GM19452 (cell line): ENCODE results near the gene HS3ST4.

ENCODE experiments used
- ATAC-seq: cut with Tn5 transposase; IDR thresholded peaks from one replicate; pipeline ENCODE4 v1.9.1; 2021; ENCODE audit not compliant: unreplicated experiment

Gene HS3ST4

DNA sequence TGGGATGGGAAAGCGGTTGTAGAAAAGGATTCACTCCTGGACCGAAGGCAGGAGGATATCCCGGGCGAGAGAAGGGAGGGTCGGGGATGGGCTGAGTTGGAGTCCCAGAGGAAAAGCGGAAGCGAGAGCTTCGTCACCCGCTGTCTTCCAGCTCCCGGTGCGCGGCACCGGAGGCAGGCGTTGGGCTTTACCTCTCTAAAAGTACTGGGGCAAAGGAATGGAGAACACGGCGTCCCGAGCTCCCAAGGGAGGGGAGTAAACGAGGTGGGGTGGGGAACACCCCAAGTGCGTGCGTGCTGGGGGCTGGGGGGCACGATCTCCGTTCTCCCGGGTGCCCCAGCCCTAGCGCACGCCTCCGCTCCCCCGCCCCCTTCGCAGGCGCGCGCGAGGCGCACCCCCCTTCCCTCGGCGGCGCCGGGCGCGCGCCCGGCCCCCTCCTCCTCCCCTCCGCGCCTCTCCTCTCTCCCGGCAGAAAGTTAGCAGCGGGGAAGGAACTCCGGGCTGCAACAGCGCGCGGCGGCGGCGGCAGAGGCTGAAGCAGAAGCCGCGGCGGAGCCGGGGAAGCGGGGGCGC lies at the start of gene HS3ST4:
TSS of gene HS3ST4 (plus strand) at position 441 of the 573 bp plus-strand sequence.
- ATAC-seq: no peak

DNA sequence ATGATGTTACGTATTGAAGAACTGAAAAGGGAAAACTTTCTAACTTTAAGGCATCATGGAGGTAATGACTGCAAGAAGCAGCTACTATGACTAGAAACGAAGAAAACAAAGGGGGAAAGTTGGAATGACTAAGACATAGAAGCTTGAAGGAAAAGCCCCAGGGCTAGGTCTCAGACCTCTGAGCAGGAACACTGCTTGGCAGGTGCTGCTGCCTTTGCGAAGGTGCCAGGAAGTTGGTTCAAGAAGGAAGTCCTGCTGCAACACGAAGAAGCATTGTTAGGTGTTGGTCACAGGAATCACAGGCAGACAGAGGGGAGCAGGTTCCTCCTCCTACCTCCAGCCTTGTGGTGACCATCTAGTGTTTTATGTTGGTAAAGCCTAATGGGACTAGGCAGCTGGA lies 48.1 kb upstream of the HS3ST4 start:
- no peak for ATAC-seq

DNA sequence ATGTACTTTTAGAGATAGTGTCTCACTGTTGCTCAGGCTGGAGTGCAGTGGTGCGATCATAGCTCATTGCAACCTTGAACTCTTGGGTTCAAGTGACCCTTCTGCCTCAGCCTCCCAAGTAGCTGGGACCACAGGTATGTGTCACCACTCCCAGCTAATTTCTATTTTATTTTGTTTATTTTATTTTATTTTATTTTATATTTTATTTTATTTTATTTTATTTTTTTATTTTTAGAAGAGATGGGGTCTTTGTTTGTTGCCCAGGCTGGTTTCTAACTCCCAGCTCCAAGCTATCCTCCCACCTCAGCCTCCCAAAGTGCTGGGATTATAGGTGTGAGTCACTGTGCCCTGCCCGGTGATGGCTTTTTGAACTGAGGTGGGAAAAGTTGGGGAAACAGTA lies 35.1 kb upstream of the HS3ST4 start:
- no peak for ATAC-seq

DNA sequence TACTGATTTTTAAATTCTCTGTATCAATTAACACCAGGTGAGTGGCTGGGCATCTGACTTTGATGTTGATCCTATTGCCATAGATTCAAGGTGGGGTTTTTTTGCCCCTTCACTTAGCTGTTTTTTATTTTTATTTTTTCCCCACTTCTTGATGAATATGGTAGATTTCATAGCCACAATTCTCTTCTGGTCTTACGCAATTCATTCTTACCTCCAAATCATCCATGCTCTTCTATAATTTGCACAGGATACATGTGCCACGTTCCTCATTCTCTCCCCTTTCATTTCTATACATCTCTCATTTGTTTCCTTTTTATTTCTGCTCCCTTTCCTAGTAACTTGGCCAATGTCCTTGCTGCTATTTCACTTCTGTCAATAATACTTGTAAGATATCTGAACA lies 14.9 kb upstream of the HS3ST4 start:
- no peak for ATAC-seq

DNA sequence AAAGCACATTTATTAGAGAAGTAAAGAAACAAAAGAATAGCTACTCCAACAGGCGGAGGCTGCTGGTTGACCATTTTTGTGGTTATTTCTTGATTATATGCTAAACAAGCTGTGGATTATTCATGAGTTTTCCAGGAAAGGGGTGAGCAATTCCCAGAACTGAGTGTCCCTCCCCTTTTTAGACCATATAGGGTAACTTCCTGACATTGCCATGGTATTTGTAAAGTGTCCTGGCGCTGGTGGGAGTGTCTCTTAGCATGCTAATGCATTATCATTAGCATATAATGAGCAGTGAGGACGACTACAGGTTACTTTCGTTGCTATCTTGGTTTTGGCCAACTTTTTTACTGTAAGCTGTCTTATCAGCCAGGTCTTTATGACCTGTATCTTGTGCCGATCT lies 12.2 kb upstream of the HS3ST4 start:
- ATAC-seq: no peak

DNA sequence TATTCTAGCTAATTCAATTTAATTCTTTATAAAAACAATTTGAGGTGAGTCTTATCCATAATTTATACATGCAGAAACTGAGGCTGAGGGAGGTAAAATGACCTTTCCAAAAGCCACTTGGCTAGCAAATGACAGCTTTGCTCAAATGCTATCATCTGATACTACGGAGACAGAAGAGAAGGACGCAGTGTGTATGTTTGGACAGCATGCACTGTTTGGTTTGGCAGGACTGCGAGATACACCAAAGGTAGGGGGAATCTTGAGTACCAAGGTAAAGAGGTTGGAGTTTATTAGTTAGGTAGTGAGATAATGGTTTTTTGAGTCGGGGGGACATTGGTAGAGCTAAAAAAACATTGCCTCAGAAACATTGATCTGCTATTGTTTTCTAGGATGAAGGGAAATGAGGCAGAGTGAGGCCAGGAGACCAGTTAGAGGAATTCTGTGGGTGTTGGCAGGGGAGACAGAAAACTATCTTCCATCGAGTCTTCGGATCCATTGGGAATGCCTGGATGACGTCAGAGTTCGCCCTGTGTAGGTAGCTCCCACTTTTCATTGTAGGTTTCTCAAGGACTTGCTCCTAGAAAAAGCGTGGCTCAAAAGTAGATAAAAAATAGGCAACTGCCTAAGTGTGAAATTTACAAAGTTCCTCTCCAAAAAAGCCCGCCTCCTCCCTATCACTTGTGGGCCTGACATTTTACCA lies 2.5 kb upstream of the HS3ST4 start:
- no peak for ATAC-seq

DNA sequence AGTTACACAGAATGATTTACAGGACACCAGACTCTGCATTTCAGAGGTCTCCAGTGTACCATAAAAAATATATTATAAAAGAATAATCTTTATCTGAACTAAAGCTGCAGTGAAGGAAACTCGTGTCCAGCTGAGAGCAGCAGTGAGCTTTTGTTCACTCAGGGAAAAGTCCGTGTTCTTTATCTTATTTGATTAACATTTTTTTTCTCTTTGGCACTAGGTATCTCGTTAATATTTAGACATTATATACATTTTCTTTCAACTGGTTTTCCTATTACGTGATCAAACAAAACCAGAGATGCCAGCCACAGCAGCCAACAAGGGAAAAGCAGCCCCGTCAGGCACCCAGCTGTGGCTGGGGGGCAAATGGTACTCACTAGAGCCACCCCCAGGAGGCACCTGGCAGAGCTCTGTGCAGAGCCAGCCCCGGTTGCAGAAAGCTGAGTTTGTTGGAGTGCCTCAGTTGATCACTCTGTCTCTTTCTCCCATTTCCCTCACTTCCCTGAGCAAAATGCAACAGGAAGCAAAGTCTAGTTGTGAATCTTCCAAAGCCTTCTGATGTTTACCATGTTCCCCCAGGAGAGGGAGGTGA lies 1.1 kb upstream of the HS3ST4 start:
- ATAC-seq: no peak

DNA sequence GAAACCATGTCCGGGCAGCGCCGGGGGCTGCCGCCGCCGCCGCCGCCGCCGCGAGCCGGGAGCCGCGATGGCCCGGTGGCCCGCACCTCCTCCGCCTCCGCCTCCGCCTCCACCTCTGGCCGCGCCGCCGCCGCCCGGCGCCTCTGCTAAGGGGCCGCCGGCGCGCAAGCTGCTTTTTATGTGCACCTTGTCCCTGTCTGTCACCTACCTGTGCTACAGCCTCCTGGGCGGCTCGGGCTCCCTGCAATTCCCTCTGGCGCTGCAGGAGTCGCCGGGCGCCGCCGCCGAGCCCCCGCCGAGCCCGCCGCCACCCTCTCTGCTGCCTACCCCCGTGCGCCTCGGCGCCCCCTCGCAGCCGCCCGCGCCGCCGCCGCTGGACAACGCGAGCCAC lies 587 bp downstream of the HS3ST4 start:
- no peak for ATAC-seq

DNA sequence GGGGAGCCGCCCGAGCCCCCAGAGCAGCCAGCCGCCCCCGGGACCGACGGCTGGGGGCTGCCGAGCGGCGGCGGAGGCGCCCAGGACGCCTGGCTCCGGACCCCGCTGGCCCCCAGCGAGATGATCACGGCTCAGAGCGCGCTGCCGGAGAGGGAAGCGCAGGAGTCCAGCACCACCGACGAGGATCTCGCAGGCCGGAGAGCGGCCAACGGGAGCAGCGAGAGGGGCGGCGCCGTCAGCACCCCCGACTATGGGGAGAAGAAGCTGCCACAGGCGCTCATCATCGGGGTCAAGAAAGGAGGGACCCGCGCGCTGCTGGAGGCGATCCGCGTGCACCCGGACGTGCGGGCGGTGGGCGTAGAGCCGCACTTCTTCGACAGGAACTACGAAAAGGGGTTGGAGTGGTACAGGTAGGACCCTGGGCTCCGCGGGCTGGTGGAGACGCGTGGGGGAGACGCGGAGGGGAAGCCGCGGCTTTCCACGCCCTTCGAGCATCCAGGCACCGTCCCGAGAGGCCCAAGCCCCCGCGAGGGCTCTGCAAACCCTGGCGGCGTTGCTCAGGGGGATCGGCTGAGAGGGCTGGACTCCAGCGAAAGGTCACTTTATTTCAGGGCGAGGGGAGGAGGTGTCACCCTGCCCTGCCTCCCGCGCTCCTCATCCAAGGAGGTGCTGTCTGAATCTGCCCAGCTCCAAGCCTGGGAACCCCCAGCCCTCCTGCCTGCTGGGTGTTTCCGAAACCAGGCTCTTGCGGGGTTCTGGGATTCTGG lies 1.2 kb downstream of the HS3ST4 start:
- no peak for ATAC-seq

DNA sequence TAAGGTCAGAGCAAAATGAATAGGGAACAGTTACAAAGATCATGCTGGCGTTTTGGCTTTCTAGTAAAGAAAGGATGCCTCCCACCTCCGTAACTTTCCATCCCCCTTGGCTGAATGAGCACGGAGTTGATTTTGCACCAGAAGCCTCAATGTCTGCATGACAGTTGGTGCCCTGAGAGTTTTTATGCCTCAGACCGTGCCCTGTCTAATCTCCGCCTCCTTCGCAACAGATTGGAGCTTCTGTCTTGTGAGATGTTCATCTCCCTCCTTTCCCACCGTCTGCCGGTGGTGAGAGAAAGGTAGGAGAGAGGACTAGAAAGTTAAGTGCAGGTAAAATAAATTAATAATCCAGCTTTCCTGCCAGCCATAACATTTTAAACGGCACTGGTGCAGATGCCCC lies 1.9 kb downstream of the HS3ST4 start:
- ATAC-seq: no peak

DNA sequence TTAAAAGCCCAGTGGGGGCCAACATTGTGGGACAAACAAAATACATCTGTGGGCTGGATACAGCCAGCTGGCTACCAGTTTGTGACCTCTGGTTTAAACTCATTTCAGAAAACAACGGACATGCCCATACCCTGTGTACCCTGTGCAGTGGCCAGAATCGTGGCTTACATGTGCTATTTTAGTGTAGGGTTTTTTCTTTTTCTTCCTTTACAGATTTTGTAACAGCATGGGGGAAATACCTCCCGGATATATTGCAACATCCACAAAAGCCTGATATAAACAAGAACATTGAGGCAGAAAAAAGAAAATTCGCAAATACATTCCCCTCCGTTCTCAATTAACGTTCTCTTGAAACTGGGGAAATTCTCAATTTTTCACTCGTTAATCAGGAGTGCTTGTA lies 7.3 kb downstream of the HS3ST4 start:
- ATAC-seq: no peak

DNA sequence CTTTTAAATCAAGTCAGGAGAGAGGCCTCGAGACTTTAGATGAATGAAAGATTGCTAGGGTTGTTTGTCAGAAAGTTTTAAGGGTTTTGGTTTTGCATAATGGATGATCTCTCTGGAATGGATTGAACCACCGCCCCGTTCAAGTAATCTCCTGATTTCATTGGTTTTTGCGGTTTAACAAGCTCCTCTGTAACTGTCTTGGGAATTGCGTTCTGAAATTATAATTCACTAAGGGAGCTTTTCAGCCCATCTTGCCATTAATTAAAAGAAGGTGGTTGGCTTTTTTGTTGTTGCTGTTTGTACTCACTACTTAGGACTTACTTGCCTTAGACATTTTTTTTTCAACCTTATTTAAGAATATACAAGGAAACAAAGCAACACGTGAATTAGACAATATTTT lies 8.8 kb downstream of the HS3ST4 start:
- ATAC-seq: no peak

DNA sequence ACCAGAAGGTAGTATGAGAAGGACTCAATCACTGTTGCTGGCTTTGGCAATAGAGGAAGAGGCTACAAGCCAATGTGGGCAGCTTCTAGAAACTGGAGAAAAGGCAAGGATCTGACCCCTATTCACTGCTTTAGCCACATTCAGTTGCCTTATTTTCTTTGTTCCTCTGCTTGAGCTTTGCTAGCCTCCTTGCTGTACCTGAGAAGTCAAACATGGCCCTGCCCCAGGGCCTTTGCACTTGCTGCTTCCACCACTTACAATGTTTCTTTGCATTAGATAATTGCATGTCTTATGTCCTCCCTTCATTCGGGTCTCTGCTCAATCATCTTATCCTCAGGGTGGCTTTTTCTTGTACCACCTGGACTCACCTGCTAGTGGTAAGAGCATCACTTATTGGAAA lies 15.8 kb downstream of the HS3ST4 start:
- ATAC-seq: no peak

DNA sequence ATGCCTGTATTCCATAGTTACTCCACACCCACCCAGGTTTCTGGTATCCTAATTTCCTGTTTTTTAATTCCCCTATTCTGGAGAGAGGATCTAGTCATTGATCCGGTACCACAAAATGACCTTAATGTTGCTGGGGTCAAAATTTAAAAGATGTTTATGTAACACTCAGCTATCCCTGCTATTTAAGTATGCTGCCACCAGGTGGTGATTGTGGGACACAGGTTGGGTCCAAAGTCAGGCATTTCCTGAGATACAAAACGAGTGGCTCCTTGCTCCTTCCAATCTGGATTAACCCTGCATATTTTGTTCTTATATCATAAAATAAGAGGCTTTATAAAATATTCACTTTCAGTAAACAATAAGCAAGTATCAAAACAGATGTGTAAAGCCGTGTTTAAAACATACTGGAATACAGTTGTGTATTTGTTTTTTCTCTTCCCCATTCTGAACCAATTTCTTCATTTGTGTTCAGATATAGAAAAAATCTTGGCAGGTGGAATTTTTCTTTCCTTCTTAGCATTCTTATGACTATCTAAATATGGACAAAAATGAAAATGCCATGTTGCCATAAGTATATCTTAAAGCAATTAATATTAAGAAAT lies 16.3 kb downstream of the HS3ST4 start:
- no peak for ATAC-seq

DNA sequence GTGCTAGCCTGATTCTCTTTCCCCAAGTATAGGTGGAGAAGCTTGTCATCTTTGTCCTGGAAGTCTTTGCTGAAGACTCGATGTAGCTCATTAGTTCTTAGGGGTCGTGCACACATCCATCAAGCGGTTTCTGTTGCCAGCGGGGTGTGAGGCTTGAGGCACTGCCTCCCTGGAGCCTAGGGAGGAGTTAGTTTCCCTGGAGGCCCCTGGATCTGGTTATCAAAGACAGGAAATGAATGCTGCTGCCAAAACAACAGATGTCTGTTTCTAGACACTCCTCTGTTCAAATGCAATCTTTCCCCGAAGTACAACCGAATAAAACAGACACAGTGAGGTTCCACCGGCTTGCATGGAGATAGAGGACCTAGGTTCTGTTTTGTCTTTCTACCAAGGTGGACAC lies 17.5 kb downstream of the HS3ST4 start:
- ATAC-seq: no peak

DNA sequence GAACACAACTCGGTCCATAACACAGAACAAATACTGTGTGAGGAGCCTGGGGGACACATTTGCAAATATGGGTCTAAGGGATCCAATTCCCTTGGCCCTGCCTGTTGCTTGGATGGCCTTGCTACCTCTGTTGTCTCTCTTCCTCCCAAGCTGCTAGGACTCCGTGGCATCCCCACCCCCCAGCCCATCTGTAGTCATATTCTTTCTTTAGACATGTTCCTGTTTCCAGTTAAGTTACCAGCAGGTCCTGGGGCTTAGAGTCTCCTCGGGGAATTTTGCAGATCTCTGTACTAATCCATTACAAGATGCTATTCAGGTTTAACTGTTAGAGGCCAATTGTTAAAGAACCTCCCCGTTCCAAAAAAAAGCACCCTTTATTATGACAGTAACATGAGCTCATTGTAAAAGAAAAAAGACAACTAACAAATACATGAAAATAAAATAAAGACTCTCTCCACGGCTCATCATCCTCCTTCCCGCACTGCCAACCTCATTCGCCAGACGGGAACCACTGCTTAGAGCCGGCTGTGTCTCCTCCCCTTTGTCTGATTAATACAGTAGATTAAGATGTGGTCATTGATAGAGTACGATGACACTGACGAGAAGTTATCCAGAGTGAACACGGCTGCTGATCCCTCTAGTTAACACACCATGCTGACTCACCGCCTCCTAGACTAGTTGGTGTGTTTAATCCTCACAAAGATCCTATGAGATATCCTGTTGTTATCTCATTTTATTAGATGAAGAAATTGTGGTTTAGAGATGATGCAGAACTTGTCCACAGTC lies 22.2 kb downstream of the HS3ST4 start:
- no peak for ATAC-seq

DNA sequence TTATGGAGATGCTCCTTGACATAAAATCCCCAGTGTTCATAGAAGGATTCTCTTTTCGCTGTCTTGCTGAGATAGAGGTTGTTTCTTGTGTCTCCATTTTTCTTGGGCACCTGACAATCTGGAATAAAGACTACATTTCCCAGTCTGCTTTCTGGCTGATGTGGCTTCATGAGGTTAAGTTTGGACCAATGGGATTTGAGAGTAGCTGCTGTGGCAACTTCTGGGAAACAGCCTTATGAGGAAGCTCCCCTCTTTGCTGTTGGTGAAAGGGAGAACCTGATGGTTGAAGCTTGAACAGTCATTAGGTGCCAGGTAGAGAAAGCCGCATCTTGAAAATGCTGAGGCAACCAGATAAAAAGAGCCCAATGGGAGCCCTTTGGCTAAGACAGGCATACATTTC lies 24.4 kb downstream of the HS3ST4 start:
- ATAC-seq: no peak

DNA sequence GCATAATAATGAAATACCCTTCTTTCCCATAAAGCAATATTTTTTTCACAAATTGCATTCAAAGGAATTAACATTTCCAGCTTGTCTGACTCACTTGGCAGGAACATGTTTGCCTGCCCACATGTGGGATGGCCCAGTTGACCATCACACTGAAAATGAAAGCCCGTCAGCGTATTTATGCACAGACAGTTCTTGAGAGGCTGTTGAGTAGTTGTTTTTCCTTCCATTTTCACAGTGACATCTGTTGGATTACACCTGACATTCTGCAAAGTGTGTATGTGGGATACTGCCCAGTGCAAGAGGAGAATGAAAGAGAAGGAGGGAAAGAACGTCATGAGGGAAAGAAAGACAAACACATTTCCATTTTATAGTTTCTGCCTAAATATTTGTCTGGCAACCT lies 29.7 kb downstream of the HS3ST4 start:
- no peak for ATAC-seq

DNA sequence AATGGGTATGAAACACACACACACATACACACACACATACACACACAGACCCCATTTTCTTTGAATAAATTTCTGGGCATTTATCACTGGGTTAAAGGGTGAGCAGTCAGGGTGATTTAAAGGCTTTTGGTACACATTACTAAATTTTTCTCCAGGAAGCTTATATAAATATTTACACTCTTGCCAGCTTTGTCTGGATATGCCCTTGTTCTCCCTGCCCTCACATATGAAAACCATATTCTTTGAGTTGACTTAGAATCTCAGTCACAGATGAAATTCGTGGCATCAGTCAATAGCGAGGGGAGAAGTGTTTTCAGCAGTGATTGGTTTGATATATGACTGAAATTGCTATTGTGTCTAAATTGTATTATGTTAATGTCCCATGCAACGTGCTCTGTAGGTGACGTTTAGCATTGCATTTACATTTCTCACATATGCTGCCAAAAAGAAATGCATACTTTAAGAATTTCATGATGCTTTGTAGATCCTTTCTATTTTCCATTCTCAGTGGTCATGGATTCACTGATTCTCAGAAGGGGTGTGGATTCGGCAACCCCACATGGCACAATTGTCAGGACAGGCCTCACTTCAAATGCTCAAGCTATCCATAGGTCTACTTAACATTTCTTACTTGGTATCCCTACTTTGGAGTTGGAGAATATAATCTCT lies 34.8 kb downstream of the HS3ST4 start:
- ATAC-seq: no peak

DNA sequence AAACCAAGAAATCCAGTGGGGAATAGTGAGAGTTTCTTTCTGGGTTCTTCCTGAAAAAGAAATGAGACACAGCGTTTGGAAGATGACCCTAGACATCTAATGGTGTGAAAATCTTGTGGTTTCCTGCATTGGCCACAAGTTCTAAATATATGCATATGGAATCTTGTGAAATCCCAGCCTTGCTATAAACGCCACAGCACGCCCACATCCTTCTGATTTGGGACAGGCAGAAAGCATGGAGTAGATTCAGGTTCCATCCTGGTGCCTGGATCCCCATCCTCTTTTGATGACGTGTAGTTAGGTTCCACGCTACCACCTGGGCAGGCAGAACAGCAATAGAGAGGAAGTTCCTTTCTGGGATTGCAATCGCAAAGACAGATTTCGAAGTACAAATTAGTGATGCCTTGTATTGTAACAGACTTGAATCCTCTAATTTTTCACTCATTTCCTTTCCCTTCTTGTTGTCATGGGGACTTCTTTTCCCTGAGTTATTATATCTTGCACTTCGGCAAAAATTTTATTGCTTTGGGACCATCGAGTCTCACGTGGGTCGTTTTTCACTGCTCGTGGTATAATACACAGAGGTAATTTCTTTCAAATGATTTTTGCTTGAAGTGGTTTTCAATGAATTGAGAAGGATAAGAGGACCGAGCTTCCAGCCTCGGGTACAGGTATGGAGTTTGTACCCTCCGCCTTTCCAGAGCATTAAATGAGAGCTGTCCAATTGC lies 37.6 kb downstream of the HS3ST4 start:
- ATAC-seq: no peak
